ENCODE measurements around the gene RWDD3.

DNA sequence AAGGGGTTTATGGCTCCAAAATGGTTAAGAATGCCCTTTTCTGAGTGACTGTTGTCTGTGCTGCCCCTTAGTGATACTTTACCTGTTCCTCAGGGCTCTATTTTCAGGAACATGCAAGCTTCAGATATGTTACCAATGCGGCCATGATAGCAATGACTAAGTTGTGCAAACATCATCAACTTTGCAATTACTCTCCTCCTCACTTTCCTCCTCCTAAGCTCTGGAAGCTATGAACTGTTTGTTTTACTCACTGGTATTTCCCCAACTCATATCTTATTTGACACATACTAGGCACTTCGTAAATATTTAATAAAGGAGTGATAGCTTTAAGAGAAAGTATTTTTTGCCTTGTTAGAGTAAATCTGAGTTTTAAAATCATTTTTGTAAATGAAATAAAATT, 53.8 kb downstream of the RWDD3 start:
- TF ChIP-seq, protein P1, sequence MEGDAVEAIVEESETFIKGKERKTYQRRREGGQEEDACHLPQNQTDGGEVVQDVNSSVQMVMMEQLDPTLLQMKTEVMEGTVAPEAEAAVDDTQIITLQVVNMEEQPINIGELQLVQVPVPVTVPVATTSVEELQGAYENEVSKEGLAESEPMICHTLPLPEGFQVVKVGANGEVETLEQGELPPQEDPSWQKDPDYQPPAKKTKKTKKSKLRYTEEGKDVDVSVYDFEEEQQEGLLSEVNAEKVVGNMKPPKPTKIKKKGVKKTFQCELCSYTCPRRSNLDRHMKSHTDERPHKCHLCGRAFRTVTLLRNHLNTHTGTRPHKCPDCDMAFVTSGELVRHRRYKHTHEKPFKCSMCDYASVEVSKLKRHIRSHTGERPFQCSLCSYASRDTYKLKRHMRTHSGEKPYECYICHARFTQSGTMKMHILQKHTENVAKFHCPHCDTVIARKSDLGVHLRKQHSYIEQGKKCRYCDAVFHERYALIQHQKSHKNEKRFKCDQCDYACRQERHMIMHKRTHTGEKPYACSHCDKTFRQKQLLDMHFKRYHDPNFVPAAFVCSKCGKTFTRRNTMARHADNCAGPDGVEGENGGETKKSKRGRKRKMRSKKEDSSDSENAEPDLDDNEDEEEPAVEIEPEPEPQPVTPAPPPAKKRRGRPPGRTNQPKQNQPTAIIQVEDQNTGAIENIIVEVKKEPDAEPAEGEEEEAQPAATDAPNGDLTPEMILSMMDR (IDR thresholded peaks at IDR 0.05; ENCODE audit: low read depth, low read length): no peak
- no peak for TF ChIP-seq EZH2phosphoT487 (IDR thresholded peaks at IDR 0.05; ENCODE audit: low read depth)

Data from OCI-LY3 (cell line).